GM18517 (cell line): Measurements from ENCODE around the gene EPHB4.
"Not testable (repeated sequence)": the region's sequence is repeated elsewhere in the genome, so short reads cannot be mapped to it uniquely, and the experiment has no call there.

Experiments
- ATAC-seq: cut with Tn5 transposase; IDR thresholded peaks from one replicate; pipeline ENCODE4 v1.9.1; 2021; ENCODE audit warnings: mild to moderate bottlenecking, moderate library complexity; ENCODE audit not compliant: unreplicated experiment

The EPHB4 gene

DNA sequence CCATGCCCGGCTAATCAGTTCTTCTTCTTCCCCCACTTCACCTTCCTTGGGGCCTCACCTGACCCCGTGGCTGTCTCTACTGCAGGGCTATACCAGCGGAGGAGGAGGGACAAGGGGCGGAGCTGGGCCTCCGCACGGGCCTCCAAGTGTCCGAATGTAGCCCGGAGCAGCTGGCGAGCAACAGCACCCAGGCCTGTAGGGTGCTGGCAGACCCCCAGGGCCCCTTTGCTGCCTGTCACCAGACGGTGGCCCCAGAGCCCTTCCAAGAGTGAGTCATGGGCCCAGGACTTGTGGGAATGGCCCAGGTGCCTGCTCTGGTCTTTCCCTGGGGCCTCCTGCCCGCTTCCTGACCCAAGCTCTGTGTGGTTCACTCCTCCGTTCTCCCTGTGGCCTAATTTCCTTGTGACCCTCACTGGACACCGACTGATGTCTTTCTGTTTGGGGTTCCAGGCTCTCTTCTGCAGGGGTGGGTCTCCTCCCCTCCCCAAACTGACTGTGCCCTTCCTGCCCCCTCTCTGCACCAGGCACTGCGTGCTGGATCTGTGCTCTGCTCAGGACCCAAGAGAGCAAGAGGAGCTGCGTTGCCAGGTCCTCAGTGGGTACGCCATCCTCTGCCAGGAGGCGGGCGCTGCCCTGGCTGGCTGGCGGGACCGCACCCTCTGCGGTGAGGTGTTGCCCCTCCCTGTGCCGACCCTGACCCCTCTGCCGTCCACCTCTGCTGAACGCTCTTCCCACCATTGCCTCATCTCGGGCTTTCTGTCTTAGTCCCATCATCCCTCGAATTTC, 35.2 kb downstream of the EPHB4 start:
- no peak for ATAC-seq

DNA sequence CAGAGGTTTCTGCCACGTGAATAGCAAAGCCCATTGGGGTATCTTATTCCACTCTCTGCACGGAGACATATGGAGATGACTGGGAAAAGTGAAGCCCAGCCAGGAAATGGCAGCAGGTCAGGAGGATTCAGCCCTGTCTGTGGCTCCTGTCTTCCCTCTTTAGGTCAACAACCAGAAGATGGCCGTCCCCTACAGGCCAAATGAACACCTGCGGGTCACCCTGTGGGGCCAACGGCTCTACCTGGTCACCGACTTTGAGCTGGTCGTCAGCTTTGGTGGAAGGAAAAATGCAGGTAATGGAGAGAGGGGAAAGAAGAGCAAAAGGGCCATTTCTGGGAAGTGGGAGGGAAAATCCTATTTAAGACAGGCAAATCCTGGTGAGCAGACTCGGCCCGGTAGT, 38.3 kb downstream of the EPHB4 start:
- no peak for ATAC-seq

DNA sequence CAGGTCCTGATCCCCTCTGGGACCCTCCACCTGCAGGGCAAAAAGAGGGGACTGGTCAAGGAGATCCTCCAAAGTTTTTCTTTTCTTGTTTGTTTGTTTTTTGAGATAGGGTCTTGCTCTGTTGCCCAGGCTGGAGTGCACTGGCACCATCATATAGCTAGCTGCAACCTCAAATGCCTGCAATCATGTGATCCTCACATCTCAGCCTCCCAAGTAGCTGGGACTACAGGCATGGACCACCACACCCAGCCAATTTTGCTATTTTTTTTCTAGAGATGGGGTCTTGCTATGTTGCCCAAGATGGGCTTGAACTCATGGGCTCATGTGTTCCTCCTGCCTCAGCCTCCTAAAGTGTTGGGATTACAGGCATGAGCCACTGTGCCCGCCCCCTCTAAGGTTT, 41.0 kb downstream of the EPHB4 start:
- no peak for ATAC-seq

DNA sequence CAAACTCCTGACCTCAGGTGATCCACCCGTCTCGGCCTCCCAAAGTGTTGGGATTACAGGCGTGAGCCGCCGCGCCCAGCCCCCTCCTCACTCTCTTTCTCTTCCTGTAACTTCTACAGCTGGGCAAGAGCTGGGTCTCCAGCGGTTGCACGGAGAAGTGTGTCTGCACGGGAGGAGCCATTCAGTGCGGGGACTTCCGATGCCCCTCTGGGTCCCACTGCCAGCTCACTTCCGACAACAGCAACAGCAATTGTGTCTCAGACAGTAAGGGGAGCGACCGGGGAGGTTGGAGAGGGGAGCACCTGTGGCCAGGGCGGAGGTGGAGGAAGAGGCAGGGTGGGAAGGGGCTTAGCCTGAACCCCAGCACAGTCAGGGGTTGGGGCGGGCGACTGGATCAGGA, 41.4 kb downstream of the EPHB4 start:
- no peak for ATAC-seq

DNA sequence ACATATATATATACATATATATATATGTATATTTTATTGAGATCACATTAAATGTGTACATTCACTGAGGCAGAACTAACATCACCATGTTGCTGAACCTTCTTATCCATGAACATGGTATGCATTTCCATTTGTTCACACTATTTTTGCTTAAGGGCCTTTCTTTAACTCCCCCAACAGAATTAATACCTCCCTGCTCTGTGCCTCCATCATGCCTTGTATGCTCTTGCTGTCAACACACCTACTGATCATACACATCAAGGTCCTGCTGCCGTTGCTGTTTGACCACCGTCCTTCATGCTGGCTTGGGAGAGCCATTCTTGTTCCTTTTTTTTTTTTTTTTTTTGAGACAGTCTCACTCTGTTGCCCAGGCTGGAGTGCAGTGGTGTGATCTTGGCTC, 43.5 kb downstream of the EPHB4 start:
- ATAC-seq = no peak

DNA sequence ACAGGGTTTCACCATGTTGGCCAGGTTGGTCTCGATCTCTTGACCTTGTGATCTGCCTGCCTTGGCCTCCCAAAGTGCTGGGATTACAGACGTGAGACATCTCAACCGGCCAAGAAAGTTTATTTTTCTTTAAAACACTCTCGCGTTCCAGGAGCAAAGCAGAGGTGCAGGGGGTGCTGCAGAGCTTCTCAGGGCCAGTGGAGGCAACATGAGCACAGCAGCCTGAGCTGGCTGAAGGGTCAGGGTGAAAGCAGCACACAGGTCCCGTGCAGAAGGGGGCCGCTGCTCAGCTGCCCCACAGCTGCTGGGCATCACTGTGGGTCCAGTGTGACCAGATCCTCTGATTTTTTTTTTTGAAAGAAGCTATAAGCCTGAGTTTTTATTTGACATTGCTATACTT, 46.1 kb downstream of the EPHB4 start:
- no peak for ATAC-seq

DNA sequence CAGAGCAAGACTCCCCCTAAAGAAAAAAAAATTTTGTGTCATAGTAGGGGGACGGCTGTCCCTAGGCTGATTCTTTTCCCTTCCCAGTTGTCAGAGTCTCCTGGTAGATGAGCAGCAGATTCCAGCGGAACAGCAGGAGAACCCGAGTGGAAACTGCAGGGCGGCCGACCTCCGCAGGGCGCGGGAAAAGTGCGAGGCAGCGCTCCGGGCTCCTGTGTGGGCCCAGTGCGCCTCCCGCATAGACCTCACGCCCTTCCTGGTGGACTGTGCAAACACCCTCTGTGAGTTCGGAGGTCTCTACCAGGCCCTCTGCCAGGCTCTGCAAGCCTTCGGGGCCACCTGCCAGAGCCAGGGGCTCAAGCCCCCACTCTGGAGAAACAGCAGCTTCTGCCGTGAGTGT, 48.0 kb downstream of the EPHB4 start:
- ATAC-seq = no peak

DNA sequence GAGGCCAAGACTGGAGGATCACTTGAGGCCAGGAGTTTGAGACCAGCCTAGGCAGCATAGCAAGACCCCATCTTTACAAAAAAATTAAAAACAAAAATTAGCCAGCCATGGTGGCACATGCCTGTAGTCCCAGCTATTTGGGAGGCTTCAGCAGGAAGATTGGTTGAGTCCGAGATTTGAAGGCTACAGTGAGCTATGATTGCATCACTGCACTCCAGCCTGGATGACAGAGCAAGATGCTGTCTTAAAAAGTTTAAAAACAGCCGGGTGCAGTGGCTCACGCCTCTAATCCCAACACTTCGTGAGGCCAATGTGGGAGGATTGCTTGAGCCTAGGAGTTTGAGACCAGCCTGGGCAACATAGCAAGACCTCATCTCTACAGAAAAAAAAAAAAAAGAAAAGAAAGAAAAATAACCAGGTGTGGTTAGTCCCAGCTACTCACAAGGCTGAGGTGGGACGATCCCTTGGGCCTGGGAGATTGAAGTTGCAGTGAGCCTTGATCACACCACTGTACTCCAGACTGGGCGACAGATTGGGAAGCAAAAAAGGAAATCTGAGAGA, 49.2 kb downstream of the EPHB4 start:
- ATAC-seq = no peak

DNA sequence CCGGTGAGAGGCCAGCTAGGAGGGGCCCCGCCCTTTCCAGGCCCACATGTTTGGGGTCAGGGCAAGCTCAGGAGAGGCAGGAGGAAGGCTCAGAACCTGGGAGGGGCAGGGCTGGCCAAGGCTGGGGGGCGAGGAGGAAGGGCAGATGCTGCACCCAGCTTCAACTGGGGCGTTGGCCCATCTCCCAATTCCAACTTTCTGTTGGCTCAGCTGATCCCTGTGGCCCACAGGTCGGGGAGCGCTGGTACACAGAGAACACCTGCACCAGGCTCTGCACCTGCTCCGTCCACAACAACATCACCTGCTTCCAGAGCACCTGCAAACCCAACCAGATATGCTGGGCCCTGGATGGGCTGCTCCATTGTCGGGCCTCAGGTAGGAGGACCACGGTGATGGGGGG, 53.8 kb downstream of the EPHB4 start:
- ATAC-seq = no peak

DNA sequence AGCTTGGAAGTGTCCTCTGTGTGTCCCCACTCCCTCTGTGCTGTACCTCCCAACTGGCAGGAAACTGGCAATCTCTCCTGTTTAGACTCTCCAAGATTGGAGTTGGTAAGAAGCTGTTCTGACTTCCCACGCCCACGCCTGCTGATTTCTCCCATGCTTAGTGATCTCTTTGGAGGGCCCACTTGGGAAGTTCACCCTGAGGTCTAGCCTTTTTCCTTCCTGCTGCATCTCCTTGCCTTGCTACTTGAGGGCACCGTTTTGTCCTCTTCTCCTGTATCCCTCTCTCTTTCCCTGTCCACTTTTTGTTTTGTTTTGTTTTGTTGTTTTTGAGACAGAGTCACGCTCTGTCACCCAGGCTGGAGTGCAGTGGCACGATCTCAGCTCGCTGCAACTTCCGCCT, 58.5 kb downstream of the EPHB4 start:
- ATAC-seq = no peak

DNA sequence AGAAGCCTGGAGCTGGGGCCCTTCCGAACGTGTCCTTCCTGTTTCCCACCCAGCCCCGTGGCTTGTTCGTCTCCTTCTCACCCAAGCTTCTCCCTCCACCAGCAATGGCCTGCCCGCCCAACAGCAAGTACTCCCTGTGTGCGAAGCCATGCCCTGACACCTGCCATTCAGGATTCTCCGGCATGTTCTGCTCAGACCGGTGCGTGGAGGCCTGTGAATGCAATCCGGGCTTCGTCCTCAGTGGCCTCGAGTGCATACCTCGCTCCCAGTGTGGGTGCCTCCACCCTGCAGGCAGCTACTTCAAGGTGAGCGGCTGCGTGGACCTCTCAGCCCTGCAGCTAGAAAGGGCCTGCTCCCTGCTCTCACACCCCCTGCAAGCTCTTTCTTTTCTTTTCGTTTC, 62.1 kb downstream of the EPHB4 start:
- no peak for ATAC-seq

DNA sequence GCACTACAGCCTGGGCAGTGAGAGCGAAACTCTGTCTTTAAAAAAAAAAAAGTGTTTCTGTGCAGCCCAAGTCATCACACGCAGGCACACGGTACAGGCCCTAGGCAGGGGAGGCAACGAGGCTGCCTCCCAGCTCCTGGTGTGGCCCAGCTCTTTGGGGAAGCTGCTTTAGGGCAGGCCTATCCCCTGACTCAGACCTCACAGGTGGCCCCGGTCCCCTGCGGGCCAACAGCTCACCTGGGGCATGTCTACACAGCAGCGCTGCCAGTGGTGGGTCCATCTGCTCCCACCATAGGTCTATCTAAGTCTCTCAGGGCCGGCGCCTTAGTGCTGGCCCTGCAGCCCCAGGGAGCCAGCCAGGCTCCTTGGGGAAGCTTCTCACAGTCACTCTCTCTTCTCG, 62.5 kb downstream of the EPHB4 start:
- ATAC-seq = no peak

DNA sequence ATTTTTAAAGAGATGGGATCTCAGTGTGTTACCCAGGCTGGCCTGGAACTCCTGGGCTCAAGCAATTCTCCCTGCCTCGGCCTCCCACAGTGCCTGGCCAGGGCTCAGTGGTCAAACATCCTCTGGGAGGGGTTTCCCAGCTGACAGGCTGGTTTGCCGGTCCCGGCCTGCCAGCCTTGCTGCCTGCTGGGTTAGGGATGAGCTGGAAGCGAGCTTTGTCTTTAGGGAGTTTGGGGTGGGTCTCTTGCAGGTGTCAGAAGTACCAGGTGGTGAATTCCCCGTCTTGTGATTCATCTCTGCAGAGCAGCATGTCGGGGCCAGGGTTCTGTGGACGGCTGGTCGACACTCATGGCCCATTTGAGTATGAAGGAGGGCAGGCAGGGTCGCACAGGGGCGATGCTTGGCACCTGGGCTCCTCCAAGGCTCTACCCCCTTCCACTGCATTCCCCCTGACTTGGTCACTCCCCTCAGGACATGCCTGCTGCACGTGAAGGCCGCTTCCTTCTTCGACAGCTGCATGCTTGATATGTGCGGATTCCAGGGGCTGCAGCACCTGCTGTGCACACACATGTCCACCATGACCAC, 63.7 kb downstream of the EPHB4 start:
- ATAC-seq = no peak

DNA sequence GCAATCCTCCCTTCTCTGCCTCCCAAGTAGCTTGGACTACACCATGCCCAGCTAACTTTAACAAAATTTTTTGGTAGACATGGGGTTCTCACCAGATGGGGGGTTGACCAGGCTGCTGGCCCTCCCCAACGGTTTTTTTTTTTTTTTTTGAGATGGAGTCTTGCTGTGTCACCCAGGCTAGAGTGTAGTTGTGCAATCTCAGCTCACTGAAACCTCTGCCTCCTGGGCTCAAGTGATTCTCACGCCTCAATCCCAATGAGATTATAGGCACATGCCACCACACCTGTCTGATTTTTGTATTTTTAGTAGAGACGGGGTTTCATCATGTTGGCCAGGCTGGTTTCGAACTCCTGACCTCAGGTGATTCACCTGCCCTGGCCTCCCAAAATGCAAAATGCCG, 64.5 kb downstream of the EPHB4 start:
- not testable (repeated sequence) for ATAC-seq

DNA sequence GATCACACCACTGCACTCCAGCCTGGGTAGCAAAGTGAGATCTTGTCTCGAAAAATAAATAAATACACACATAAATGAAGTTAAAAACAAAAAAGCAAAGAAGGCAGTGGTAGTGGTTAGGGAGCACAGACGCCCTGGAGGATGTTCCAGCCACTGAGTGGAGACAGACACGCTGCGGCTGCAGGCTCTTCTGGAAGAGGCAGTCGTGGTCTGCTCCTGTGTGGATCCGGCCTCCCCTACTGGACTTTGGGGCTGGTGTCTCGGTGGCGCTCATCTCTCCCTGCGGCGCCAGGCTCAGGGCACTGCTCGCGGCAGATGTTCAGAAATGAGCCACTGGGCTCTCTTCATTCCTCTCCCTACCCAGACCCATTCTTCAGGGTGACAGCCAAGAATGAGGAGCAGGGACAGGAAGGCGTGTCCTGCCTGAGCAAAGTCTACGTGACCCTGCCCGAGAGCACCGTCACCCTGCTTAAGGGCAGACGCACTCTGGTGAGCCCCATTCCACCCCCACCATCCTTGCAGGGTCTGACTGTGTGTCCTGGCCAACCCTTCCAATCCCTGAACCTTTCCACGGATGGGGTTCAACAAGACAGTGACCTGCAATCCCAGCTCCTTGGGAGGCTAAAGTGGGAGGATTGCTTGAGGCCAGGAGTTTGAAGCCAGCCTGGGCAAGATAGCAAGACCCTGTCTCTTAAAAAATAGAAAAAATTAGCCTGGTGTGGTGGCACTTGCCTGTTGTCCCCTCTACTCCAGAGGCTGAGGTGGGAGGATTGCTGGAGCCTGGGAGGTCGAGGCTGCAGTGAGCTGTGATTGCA, 67.8 kb downstream of the EPHB4 start:
- ATAC-seq = no peak

DNA sequence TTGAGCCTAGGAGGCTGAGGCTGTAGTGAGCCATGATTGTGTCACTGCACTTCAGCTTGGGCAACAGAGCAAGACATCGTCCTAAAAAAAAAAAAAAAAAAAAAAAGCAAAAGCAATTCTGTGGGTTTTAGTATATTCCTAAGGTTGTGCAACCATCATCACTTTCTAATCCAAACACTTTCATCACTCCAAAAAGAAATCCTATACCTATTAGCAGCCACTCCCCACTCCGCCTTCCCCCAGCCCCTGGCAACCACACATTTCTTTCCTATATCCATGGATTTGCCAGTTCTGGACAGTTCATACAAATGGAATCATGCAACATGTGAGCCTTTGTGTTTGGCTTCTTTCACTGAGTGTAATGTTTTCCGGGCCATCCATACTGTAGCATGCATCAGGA, 73.6 kb downstream of the EPHB4 start:
- no peak for ATAC-seq

DNA sequence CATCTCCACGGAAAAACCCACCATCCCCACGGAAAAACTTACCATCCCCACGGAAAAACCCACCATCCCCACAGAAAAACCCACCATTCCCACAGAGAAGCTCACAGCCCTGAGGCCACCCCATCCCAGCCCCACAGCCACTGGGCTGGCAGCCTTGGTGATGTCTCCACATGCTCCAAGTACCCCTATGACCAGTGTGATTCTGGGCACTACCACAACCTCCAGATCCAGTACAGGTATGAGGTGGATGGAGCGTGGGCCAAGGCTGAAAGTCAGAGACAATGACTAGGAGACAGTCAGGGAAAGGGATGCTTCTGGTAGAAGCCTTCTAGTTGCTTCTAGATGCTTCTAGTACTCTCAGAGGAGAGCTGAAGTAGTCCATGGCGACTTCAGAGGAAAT, 74.3 kb downstream of the EPHB4 start:
- ATAC-seq = no peak
